ENCODE data around the gene UTRN.

Gene UTRN

DNA sequence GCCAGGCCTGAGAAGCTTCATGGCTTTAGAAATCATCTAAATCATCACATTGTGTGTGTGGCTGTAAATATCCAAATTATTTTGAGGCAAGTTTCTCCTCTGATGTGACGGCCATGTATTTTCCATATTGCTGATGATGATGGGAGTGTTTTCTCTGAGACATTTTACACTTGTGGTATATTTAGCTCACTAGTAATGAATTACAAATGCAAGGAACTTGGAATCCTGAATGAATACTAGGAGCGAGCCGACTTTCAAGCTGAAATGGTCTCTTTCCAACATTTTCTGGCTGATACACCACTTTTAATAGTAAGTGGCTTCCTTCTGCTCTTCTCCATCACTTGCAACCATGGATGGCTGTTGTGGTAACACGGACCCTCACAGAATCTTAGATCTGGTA lies 41.3 kb downstream of the UTRN start:
- H3K9me3 ChIP-seq (ENCODE audit: control insufficient read depth in 2 of 2, low read length in 2 of 2), result no peaks in the 10 kb centered on the region
- no peak overlapping the region for H3K27ac ChIP-seq (ENCODE audit: low read length)
- no peaks in the 10 kb centered on the region for H3K36me3 ChIP-seq (ENCODE audit: control insufficient read depth in 2 of 2, insufficient read depth in 2 of 2, low read length in 2 of 2)
- H3K9ac ChIP-seq (ENCODE audit: low read length in 2 of 2), result no peak overlapping the region
- no peaks in the 10 kb centered on the region for H3K27me3 ChIP-seq (ENCODE audit: control insufficient read depth in 1 of 2, insufficient read depth in 2 of 2, low read length in 2 of 2)
- no peak overlapping the region for H3K4me3 ChIP-seq (ENCODE audit: low read length in 2 of 2)
- H3K4me1 ChIP-seq (ENCODE audit: control insufficient read depth, insufficient read depth, low read length), result peaks cover 8% of the 10 kb centered on the region

DNA sequence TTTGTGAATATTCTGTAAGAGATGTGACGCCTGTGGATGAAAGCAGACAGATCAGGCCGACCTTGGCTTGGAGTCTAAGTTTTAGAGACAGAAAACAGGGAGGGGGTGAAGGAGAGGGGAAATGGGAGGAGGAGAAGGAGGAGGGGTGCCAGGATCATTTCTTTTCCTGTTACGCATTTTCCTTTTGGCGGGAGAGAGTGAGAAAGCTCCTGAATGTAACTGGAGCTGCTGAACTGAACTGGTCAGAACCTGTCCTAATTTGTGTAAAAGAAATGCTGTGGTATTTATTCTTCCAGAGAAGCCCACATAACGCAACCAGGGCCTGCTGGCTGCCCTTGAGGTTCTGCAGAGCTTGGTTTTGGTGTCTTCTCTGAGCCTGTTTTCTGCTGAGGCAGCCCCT lies 41.9 kb downstream of the UTRN start:
- Histone ChIP-seq H3K27me3 (ENCODE audit: control insufficient read depth in 1 of 2, insufficient read depth in 2 of 2, low read length in 2 of 2) (no peaks in the 10 kb centered on the region), H3K27ac (ENCODE audit: low read length) (no peak overlapping the region), H3K36me3 (ENCODE audit: control insufficient read depth in 2 of 2, insufficient read depth in 2 of 2, low read length in 2 of 2) (no peaks in the 10 kb centered on the region), H3K4me3 (ENCODE audit: low read length in 2 of 2) (no peak overlapping the region), H3K9ac (ENCODE audit: low read length in 2 of 2) (no peak overlapping the region), H3K9me3 (ENCODE audit: control insufficient read depth in 2 of 2, low read length in 2 of 2) (no peaks in the 10 kb centered on the region), H3K4me1 (ENCODE audit: control insufficient read depth, insufficient read depth, low read length) (peaks cover 11% of the 10 kb centered on the region)

DNA sequence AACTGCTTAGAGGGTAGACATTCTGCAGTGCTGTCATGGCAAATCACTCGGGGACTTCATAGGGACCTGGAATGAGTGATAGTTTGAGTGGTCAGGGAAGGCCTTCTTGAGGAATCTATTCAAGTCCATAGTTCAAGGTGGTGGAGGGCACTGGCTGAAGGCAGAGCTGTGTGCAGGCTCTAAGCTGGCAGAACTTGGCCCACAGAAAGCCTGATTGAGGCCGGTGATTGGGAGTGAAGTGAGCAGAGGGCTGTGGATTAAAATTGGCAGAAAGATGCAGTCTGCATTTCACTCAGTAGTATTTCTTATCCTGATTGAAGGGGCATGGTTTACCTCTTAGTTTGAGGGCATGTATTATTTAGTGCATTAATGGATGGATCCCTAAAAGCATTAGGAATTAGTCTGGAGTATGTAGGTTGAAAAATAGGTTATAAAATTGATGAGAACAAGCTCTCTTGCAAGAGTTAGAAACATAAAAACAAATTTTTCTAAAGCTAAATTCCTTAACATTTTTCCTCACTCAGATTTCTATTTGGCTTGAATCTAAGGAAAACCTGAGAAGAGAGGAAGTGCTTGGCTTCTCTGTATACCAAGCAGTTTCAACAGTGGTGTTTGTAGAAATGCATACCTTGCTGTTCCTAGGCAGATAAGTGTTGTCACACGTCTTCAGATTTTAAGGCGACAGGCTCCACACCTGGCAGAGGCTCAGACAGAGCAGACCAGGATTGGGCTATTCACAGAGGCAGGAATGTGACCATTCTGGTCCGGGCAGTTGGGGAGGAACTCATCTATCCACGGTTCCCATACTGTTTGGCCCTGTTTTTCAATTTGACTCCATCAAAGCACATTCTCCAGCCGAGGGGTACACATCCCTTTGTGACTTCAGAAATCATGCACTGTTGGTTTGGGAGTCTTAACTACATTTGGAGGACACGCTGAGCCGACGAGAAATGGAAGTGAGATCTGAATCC lies 45.2 kb downstream of the UTRN start:
- H3K9me3 ChIP-seq (ENCODE audit: control insufficient read depth in 2 of 2, low read length in 2 of 2), result no peaks in the 10 kb centered on the region
- no peaks in the 10 kb centered on the region for H3K27me3 ChIP-seq (ENCODE audit: control insufficient read depth in 1 of 2, insufficient read depth in 2 of 2, low read length in 2 of 2)
- no peaks in the 10 kb centered on the region for H3K36me3 ChIP-seq (ENCODE audit: control insufficient read depth in 2 of 2, insufficient read depth in 2 of 2, low read length in 2 of 2)
- H3K4me1 ChIP-seq (ENCODE audit: control insufficient read depth, insufficient read depth, low read length), result peaks cover 11% of the 10 kb centered on the region
- H3K27ac ChIP-seq (ENCODE audit: low read length), result no peak overlapping the region
- H3K4me3 ChIP-seq (ENCODE audit: low read length in 2 of 2), result no peak overlapping the region
- H3K9ac ChIP-seq (ENCODE audit: low read length in 2 of 2), result no peak overlapping the region

DNA sequence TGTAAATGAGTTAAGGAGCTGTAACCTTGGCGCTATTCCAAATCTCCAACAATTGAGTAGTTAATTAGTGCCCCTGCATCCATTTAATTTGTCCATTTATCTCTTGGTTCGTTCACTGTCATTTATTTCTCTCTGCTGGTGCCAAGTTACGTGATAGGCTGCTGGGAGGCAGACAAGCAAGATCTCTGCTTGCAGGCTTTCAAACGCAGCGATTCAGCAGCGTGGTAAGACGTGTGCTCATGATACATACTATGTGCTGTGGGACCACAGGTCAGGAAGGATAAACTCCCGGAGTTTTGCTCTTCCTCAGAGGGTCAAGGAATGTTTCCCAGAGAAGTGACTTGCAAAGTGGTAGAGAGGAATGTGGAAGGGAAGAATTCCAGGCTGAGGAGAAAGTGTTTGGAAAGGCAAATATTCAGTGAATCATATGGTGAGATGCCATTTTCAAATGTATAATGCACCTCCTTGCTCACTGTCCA lies 46.4 kb downstream of the UTRN start:
- Histone ChIP-seq H3K27ac (ENCODE audit: low read length) (no peak overlapping the region), H3K9ac (ENCODE audit: low read length in 2 of 2) (no peak overlapping the region), H3K9me3 (ENCODE audit: control insufficient read depth in 2 of 2, low read length in 2 of 2) (no peaks in the 10 kb centered on the region), H3K4me3 (ENCODE audit: low read length in 2 of 2) (no peak overlapping the region), H3K4me1 (ENCODE audit: control insufficient read depth, insufficient read depth, low read length) (peaks cover 14% of the 10 kb centered on the region), H3K36me3 (ENCODE audit: control insufficient read depth in 2 of 2, insufficient read depth in 2 of 2, low read length in 2 of 2) (no peaks in the 10 kb centered on the region), H3K27me3 (ENCODE audit: control insufficient read depth in 1 of 2, insufficient read depth in 2 of 2, low read length in 2 of 2) (no peaks in the 10 kb centered on the region)

DNA sequence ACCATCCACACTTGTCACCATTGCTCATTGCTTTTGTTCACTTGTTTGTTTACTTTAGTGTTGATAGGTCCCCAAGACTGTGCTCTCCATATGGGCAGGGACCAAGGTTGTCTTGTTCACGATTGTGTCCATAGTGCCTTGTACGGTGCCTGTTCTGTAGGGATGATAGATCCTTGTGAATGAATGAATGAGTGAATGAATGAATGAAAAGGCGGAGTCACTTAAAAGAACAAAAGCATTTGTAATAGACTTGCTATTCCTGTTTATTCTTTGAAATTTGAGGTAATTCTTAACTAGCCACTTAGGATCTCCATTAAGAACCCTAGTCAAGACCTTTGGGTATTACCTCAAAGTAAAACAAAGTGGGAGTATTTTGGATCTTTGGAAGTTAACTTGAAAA lies 47.0 kb downstream of the UTRN start:
- Histone ChIP-seq H3K27ac (ENCODE audit: low read length) (no peak overlapping the region), H3K4me3 (ENCODE audit: low read length in 2 of 2) (no peak overlapping the region), H3K27me3 (ENCODE audit: control insufficient read depth in 1 of 2, insufficient read depth in 2 of 2, low read length in 2 of 2) (no peaks in the 10 kb centered on the region), H3K9ac (ENCODE audit: low read length in 2 of 2) (no peak overlapping the region), H3K9me3 (ENCODE audit: control insufficient read depth in 2 of 2, low read length in 2 of 2) (no peaks in the 10 kb centered on the region), H3K4me1 (ENCODE audit: control insufficient read depth, insufficient read depth, low read length) (peaks cover 18% of the 10 kb centered on the region), H3K36me3 (ENCODE audit: control insufficient read depth in 2 of 2, insufficient read depth in 2 of 2, low read length in 2 of 2) (no peaks in the 10 kb centered on the region)

DNA sequence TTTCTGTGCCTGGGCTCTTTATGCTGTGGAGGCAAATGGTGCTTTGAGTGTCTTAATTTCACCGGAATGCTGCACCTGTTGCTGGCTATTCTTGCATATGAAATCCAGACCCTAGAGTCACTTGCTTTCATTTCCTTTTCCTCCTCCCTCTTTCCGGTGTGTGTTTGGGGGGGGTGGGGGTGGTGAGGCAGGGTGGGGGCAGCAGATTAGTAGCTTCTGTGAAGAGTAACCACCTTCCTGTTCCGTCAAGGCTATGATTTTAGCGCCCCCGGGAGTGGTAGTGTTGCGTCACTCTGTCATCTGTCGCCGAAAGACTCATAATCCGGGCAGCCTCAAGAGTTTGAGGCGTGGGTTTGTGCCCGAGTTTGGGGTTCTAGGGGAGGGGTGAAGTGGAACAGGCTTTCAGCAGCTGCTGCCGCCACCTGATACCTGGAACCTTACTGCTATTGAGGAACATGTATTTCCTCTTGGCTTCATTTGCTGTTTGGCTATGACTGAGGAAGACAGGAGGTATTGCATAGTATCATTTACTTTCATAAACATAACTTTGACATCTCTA lies 49.1 kb downstream of the UTRN start:
- Histone ChIP-seq H3K4me1 (ENCODE audit: control insufficient read depth, insufficient read depth, low read length) (peaks cover 18% of the 10 kb centered on the region), H3K27ac (ENCODE audit: low read length) (no peak overlapping the region), H3K9ac (ENCODE audit: low read length in 2 of 2) (no peak overlapping the region)

More for the DNA sequence above, 49.1 kb downstream of the UTRN start:
- Histone ChIP-seq H3K9me3 (ENCODE audit: control insufficient read depth in 2 of 2, low read length in 2 of 2) (no peaks in the 10 kb centered on the region), H3K27me3 (ENCODE audit: control insufficient read depth in 1 of 2, insufficient read depth in 2 of 2, low read length in 2 of 2) (no peaks in the 10 kb centered on the region), H3K36me3 (ENCODE audit: control insufficient read depth in 2 of 2, insufficient read depth in 2 of 2, low read length in 2 of 2) (no peaks in the 10 kb centered on the region), H3K4me3 (ENCODE audit: low read length in 2 of 2) (no peak overlapping the region)

Data from stomach smooth muscle (tissue), 2 donors.